Gastrocnemius medialis (tissue), 4 donors: Measurements from ENCODE around the gene ABI3BP.

Source experiments
- CTCF ChIP-seq, 5 experiments: fragments of 450-650 bp in 3 of 5; fragments of 200-600 bp in 2 of 5; sonication (generic) in 2 of 5; IDR thresholded peaks in 4 of 5; conservative IDR thresholded peaks in 1 of 5; 1 replicate in 4 of 5; 2 replicates in 1 of 5; pipeline ENCODE4 v1.5.1; 2016 to 2019; ENCODE audit warnings: antibody characterized with exemption in 5 of 5, mild to moderate bottlenecking in 3 of 5, moderate library complexity in 3 of 5
- POLR2A ChIP-seq, 2 donors: fragments of 450-650 bp; IDR thresholded peaks; one replicate each; pipeline ENCODE4 v1.6.1; 2017; ENCODE audit warnings: antibody characterized with exemption in 2 of 2, mild to moderate bottlenecking in 2 of 2, moderate library complexity in 2 of 2

DNA sequence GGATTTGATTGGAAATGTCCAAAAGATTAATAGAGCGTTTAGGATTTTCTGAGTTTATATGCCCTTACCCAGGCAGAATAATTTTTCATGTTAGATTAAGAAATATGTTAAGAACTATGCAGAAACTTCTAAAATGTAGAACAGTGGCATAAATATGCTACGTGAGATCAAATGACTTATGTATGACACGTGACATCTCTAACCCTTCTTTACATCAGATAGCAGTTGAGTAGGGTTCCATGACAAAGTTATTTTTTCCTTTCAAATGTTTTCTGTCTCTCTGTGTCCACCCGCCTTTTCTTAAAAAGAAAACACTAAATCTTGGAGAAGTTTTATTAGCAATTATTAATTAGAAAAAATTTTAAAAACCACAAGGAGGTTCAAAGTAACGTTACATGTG is 292.5 kb downstream of the ABI3BP start:
- no peak for TF ChIP-seq CTCF (IDR thresholded peaks at IDR 0.05 in 4 of 5, conservative IDR thresholded peaks at IDR 0.05 in 1 of 5)
- no peak for TF ChIP-seq POLR2A (IDR thresholded peaks at IDR 0.05)
